Osteoblast (primary cell): ENCODE measurements around the gene CPEB3. TPM values are rescaled to one million over a fixed set of nuclear protein-coding genes. Genes with fewer than 3 reads are reported as not detected.

Experiments
- DNase-seq: peaks from one replicate; pipeline ENCODE4 v3.0.0; 2011; ENCODE audit warnings: low spot score, mixed read lengths; ENCODE audit not compliant: insufficient read length; ENCODE audit errors: missing footprints
- H2AFZ ChIP-seq: 2 replicates; pipeline ENCODE4 v1.6.0; 2011; ENCODE audit warnings: mild to moderate bottlenecking, low read length
- H3K27ac ChIP-seq: 2 replicates; pipeline ENCODE4 v1.5.1; 2011; ENCODE audit warnings: mild to moderate bottlenecking, low read depth, low read length, moderate library complexity
- H3K27me3 ChIP-seq: 2 replicates; pipeline ENCODE4 v1.6.0; 2012; ENCODE audit warnings: mild to moderate bottlenecking, control low read depth, inconsistent platforms, low read length, moderate library complexity; ENCODE audit not compliant: insufficient read depth
- H3K36me3 ChIP-seq: 2 replicates; pipeline ENCODE4 v1.5.1; 2011; ENCODE audit warnings: mild to moderate bottlenecking, low read length, control low read depth, moderate library complexity; ENCODE audit not compliant: insufficient read depth
- H3K4me1 ChIP-seq: 2 replicates; pipeline ENCODE4 v1.5.1; 2011; ENCODE audit warnings: mild to moderate bottlenecking, low read length, control low read depth, moderate library complexity; ENCODE audit not compliant: insufficient read depth
- H3K4me2 ChIP-seq: 2 replicates; pipeline ENCODE4 v1.6.0; 2011; ENCODE audit warnings: mild to moderate bottlenecking, low read length; ENCODE audit not compliant: insufficient read depth
- H3K4me3 ChIP-seq: fragments of 200-600 bp; sonication (generic); 3 replicates; pipeline ENCODE4 v1.5.1; 2012; ENCODE audit warnings: mild to moderate bottlenecking, low read length, inconsistent platforms; ENCODE audit not compliant: insufficient read depth
- H3K79me2 ChIP-seq: 2 replicates; pipeline ENCODE4 v1.6.0; 2012; ENCODE audit warnings: mild to moderate bottlenecking, low read length, control low read depth, inconsistent platforms; ENCODE audit not compliant: insufficient read depth
- H3K9me3 ChIP-seq: 2 replicates; pipeline ENCODE4 v1.5.1; 2011; ENCODE audit warnings: low read depth, low read length, control low read depth
- H4K20me1 ChIP-seq: 2 replicates; pipeline ENCODE4 v1.6.0; 2012; ENCODE audit warnings: mild to moderate bottlenecking, low read length, control low read depth; ENCODE audit not compliant: insufficient read depth
- total RNA-seq: library from RNA; depleted of rRNA; stranded (reverse); fragments of >200 nt; gene quantifications from 2 replicates; pipeline ENCODE4 v1.2.3, GENCODE V29; 2012
- TF ChIP-seq, protein P1 (sequence below): IDR thresholded peaks from 2 replicates; pipeline ENCODE4 v1.5.1; 2011; ENCODE audit warnings: mild to moderate bottlenecking, low read depth, low read length, moderate library complexity; ENCODE audit errors: extremely low read depth

The CPEB3 gene
- total RNA-seq, 1 donor: 1.1 TPM

DNA sequence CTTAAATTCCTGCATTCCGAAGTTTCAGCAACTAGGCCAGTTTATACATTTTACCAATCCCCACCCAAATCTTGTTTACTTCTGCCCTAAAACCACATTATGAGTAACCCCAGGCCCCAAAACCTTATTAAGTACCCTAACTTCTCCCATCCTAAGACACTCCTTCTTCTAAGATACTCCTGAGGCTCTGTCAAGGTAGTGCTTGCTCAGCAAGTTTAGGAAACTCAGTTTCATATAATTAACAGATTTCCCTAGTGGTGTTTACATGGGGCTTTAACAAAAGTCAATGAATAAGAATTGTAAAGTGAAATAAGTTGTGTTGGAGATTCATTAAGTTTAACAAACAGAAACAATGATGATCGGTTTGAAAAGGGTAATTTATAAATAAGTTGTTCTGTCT is 77.8 kb downstream of the CPEB3 start:
- Histone ChIP-seq H3K79me2 (no peaks in the 10 kb centered on the region), H3K4me3 (no peak overlapping the region), H2AFZ (no peak overlapping the region), H3K9me3 (no peaks in the 10 kb centered on the region), H3K4me2 (no peak overlapping the region), H3K27ac (no peak overlapping the region), H3K4me1 (no peaks in the 10 kb centered on the region), H3K36me3 (no peaks in the 10 kb centered on the region), H3K27me3 (no peaks in the 10 kb centered on the region), H4K20me1 (no peaks in the 10 kb centered on the region)
- no peak for DNase-seq
- TF ChIP-seq, protein P1, sequence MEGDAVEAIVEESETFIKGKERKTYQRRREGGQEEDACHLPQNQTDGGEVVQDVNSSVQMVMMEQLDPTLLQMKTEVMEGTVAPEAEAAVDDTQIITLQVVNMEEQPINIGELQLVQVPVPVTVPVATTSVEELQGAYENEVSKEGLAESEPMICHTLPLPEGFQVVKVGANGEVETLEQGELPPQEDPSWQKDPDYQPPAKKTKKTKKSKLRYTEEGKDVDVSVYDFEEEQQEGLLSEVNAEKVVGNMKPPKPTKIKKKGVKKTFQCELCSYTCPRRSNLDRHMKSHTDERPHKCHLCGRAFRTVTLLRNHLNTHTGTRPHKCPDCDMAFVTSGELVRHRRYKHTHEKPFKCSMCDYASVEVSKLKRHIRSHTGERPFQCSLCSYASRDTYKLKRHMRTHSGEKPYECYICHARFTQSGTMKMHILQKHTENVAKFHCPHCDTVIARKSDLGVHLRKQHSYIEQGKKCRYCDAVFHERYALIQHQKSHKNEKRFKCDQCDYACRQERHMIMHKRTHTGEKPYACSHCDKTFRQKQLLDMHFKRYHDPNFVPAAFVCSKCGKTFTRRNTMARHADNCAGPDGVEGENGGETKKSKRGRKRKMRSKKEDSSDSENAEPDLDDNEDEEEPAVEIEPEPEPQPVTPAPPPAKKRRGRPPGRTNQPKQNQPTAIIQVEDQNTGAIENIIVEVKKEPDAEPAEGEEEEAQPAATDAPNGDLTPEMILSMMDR: no peak

DNA sequence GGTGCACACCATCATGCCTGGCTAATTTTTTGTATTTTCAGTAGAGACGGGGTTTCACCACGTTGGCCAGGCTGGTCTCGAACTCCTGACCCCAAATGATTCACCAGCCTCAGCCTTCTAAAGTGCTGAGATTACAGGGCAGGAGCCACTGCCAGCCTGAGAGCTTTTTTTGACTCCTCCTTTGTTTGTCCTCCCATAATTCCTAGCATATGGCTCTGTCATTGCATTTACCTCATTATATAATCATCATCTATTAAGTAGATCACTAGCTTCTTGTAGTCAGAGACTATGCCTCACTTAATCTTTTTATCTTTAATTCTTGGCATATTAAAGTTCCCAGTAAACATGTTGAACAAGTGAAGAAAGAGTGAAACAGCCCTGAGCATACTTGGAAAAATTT is 82.1 kb downstream of the CPEB3 start:
- Histone ChIP-seq H3K9me3 (no peaks in the 10 kb centered on the region), H3K4me2 (no peak overlapping the region), H3K79me2 (no peaks in the 10 kb centered on the region), H3K4me1 (no peaks in the 10 kb centered on the region), H2AFZ (no peak overlapping the region), H3K27me3 (no peaks in the 10 kb centered on the region), H3K36me3 (no peaks in the 10 kb centered on the region), H4K20me1 (no peaks in the 10 kb centered on the region), H3K27ac (no peak overlapping the region), H3K4me3 (no peak overlapping the region)
- no peak for DNase-seq
- TF ChIP-seq, protein P1: no peak

DNA sequence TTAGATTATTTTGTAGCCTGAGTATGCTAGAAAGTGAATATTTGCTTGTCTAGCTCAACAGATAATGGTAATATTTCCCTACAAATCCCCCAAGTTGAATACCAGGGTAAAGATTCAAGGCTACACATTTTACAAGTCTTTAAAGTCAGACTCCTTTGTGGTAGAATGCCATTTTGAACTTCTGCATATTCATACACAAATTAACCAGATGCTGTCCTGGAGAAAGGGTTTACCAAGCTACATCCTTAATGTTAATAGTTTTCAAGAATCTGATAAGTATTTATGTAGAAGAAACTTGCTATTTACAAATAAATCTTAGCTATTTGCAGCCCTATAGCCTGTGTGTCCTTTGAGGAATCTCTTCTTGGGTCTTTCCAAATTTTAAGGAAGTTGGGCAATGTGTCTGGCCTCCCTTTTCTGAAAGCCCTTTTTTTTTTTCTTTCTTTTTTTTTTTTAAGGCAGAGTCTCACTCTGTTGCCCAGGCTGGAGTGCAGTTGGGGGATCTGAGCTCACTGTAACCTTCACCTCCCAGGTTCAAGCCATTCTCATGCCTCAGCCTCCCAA is 82.6 kb downstream of the CPEB3 start:
- Histone ChIP-seq H3K4me2 (no peak overlapping the region), H3K27ac (no peak overlapping the region), H3K4me1 (no peaks in the 10 kb centered on the region), H3K27me3 (no peaks in the 10 kb centered on the region), H3K9me3 (no peaks in the 10 kb centered on the region), H3K4me3 (no peak overlapping the region), H3K79me2 (no peaks in the 10 kb centered on the region), H2AFZ (no peak overlapping the region), H4K20me1 (no peaks in the 10 kb centered on the region), H3K36me3 (no peaks in the 10 kb centered on the region)
- TF ChIP-seq, protein P1: no peak
- DNase-seq: no peak

DNA sequence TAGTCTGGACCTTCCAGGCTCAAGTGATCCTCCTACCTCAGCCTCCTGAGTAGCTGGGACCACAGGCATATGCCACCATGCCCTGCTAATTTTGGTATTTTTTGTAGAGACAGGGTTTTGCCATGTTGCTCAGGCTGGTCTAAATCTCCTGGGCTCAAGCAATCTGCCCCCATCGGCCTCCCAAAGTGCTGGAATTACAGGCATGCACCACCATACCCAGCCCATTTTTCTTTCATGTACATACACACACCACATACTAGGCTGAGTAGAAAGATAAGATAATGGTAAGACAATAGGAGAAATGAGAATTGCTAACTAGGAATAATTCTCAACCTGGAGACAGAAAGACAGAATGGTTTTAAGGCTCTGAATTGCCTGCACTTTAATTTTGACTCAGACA is 83.8 kb downstream of the CPEB3 start:
- Histone ChIP-seq H3K27ac (no peak overlapping the region), H4K20me1 (no peaks in the 10 kb centered on the region), H3K4me2 (no peak overlapping the region), H3K79me2 (no peaks in the 10 kb centered on the region), H3K9me3 (no peaks in the 10 kb centered on the region), H3K4me3 (no peak overlapping the region), H3K4me1 (no peaks in the 10 kb centered on the region), H3K36me3 (no peaks in the 10 kb centered on the region), H3K27me3 (no peaks in the 10 kb centered on the region), H2AFZ (no peak overlapping the region)
- no peak for DNase-seq
- TF ChIP-seq, protein P1: no peak
